GF-D8 (cell line): ENCODE data around the gene RSBN1L.

Source experiments
- DNase-seq: peaks from one replicate; lab custom pipeline; 2025; lab: John Stamatoyannopoulos, UW

Gene RSBN1L

GRCh38 chr7:77806425-77806824, 110.2 kb downstream of the RSBN1L start:
- no peak for DNase-seq

- DNase-seq, result no peak
These were observed 112.3 kb downstream of the RSBN1L start for GRCh38 chr7:77808517-77808916.

GRCh38 chr7:77811516-77812289, 115.4 kb downstream of the RSBN1L start:
- DNase-seq, result no peak

GRCh38 chr7:77812290-77812685, 116.0 kb downstream of the RSBN1L start:
- DNase-seq, result no peak

- DNase-seq, result peak; percentile 74
These were observed 116.9 kb downstream of the RSBN1L start for GRCh38 chr7:77813180-77813579.

- no peak for DNase-seq
These were observed 122.8 kb downstream of the RSBN1L start for GRCh38 chr7:77819021-77819420.

GRCh38 chr7:77820967-77821366, 124.7 kb downstream of the RSBN1L start:
- DNase-seq, result no peak

- DNase-seq, result no peak
These were observed 126.0 kb downstream of the RSBN1L start for GRCh38 chr7:77822269-77822668.

GRCh38 chr7:77823787-77824186, 127.5 kb downstream of the RSBN1L start:
- DNase-seq, result no peak

- DNase-seq, result no peak
These were observed 128.4 kb downstream of the RSBN1L start for GRCh38 chr7:77824636-77825035.

- no peak for DNase-seq
These were observed 128.9 kb downstream of the RSBN1L start for GRCh38 chr7:77825131-77825530.

GRCh38 chr7:77826300-77826699, 130.0 kb downstream of the RSBN1L start:
- DNase-seq, result no peak

- DNase-seq, result peak; percentile 57
These were observed 131.7 kb downstream of the RSBN1L start for GRCh38 chr7:77827999-77828398.

- DNase-seq, result no peak
These were observed 134.5 kb downstream of the RSBN1L start for GRCh38 chr7:77830649-77831355.

GRCh38 chr7:77831481-77831880, 135.2 kb downstream of the RSBN1L start:
- DNase-seq, result no peak

- no peak for DNase-seq
These were observed 135.7 kb downstream of the RSBN1L start for GRCh38 chr7:77831953-77832352.
